GM12892 (cell line): Measurements from ENCODE around the gene LRRC61.

Experiments
- DNase-seq: peaks from one replicate; pipeline ENCODE4 v3.0.0; 2011; ENCODE audit not compliant: insufficient read length
- FAIRE-seq: peaks from 2 replicates; lab custom pipeline; 2011; peaks lifted over from hg19 to GRCh38; lab: Jason Lieb, UNC
- POLR2A ChIP-seq: IDR thresholded peaks from 2 replicates; pipeline ENCODE4 v1.6.1; 2011; ENCODE audit warnings: low read depth, low read length, control low read depth
- POLR2AphosphoS5 ChIP-seq: IDR thresholded peaks from 2 replicates; pipeline ENCODE4 v1.6.1; 2011; ENCODE audit warnings: low read depth, low read length, control low read depth
- TAF1 ChIP-seq: IDR thresholded peaks from 2 replicates; pipeline ENCODE4 v1.6.1; 2011; ENCODE audit warnings: low read depth, mild to moderate bottlenecking, control low read depth, low read length, borderline replicate concordance

LRRC61 gene

DNA sequence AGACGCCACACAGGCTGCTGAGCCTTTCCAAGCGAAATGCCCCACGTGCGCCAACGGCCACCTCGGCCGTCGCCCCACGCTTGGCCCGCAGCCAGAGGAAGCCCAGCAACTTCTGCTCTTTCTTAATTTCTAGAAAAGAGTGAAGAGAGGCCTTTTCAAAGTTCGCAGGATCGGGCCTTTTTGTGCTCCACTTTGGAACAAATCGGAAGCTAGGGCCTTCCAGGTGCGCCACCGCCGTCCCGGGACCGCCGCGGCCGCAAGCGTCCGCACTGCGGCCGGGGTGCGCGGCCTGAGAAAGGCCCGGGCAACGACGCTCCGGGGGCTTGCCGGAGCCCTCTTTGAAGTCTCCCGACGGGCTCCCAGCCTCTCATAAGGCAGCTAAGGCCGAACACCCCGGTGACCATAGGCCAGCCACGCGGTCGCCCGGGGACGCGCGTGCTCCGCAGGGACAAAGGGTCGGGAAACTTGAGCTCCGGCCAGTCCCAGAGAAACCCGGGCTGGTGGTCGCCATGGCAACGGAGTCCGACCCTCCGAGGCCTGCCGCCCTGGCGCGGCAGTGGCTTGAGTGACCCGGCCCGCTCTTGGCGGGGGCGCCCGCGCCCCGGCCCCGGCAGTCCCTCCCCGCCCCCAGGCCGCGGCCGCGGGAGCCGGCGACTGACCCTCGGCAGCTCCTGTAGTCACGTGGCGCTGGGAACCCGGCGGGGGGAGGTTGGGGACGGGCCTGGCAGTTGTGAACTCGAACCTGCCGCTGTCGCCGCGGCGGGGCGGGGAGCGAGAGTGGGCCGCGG is 45.1 kb downstream of the LRRC61 start, which contains the start of gene REPIN1:
Gene REPIN1, plus strand, starts transcription at position 727 of the 788 bp plus-strand sequence. CDS start 890 bp downstream, outside the sequence.
- peak; percentile 90 for FAIRE-seq
- 0 out of 2 replicates have a peak, but pooled peaks have one; percentile 27 for TF ChIP-seq TAF1
- peak; percentile 78 for TF ChIP-seq POLR2A
- peak; percentile 52; the same call in 1 of the 2 replicates for TF ChIP-seq POLR2AphosphoS5
- peak; percentile 82 for DNase-seq

DNA sequence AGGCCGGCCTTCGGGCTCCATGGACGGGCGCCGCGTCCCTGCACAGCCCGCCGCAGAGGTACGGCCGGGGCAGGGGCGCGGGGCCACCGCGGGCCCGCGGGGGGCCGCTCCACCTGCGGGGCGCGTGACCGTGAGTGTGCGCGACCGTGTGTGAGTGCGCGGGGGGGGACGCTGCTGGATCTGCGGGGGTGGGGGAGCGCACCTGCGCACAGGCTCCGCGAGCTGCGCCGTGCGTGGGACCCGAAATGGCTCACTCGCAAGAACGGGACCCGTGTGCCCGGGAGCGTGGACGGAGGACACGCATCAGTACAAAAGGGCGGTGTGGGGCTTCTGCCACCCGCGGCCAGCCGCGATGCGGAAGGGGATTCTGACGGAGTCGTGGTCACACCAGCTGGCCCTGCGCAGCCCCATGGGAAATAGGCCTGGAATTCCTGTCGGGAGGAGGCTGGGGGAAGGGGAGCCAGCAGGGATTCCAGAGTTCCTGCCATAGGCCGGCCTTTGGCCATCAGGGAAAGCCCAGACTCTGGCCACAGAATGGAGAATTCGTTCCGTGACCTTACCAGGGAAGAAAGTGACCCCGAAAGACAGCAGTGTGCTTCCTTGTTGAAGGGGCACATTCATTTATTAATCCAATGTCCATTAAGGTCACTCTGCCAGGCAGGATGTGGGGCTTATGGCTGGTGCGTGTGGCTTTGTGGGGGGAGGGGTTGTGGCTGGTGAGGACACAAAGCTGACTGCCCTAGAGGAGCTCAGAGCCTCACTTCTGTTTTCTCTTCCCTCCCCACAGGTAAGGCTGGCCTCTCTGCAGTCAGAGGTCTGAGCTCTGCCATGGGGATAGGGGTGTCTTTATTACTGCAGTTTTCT is 46.0 kb downstream of the LRRC61 start:
- DNase-seq (no peak), FAIRE-seq (peak; percentile 84)
- 0 out of 2 replicates have a peak, but pooled peaks have one; percentile 20 for TF ChIP-seq TAF1
- peak; percentile 58 for TF ChIP-seq POLR2AphosphoS5
- peak; percentile 35 for TF ChIP-seq POLR2A

DNA sequence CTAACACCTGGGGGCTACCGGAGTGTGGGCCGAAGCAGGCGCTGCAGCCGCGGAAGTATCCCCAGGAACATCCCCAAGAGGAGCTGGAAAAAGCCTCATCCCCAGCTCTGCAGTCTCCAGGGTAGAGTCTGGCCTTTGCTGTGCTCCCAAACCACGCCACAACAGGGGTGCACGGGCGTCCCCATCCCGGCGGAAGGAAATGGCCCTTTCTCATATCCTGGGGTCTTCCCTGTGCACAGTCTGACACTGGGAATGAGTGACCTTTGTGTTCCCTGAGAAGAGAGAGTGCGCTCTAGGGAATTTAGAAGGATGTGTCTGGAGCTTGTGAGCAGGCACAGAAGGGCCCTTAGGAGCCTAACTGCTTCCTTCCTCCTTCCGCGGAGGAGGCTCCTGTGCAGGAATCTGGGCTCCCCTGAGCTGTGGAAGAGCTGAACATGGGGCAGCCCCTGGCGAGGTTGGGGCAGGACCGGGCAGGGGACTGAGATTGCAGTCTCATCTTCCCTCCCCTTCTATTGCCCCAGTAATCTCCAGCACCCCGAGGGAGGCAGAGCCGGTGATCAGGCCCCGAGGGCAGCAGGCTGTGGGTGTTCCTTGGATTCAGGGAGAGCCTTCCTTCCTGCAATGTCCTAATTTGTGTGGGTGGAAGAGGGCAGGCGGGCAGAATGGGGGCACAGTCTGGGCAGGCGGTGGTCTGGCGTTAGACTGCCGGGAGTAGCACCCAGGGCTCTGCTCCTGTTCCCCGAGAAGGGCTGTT is 46.8 kb downstream of the LRRC61 start:
- DNase-seq: no peak
- TF ChIP-seq TAF1 (no peak), POLR2AphosphoS5 (no peak; the same call in 1 of the 2 replicates), POLR2A (no peak)
- no peak for FAIRE-seq

DNA sequence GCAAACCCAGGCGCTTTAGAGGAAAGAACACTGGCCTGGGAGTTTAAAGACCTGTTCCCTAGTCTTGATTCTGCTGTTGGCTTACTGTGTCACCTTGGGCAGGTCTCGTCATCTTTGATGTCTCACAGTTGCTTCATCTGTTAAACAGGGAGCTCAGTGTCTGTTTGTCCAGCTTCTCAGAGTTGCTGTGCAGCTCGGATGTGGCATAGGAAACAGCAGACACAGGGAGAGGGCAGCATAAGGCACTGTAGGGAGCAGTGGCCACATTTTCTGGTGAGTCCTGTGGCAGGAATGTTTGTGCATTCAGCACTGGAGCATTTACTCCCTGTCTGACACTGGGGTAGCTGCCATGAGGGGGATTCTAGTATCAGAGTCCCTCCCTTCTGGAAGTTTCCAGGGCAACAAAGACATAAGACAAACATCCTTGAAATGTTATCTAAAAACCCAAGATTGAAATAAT is 47.5 kb downstream of the LRRC61 start:
- FAIRE-seq (no peak), DNase-seq (no peak)
- TF ChIP-seq TAF1 (no peak), POLR2A (no peak), POLR2AphosphoS5 (no peak)

DNA sequence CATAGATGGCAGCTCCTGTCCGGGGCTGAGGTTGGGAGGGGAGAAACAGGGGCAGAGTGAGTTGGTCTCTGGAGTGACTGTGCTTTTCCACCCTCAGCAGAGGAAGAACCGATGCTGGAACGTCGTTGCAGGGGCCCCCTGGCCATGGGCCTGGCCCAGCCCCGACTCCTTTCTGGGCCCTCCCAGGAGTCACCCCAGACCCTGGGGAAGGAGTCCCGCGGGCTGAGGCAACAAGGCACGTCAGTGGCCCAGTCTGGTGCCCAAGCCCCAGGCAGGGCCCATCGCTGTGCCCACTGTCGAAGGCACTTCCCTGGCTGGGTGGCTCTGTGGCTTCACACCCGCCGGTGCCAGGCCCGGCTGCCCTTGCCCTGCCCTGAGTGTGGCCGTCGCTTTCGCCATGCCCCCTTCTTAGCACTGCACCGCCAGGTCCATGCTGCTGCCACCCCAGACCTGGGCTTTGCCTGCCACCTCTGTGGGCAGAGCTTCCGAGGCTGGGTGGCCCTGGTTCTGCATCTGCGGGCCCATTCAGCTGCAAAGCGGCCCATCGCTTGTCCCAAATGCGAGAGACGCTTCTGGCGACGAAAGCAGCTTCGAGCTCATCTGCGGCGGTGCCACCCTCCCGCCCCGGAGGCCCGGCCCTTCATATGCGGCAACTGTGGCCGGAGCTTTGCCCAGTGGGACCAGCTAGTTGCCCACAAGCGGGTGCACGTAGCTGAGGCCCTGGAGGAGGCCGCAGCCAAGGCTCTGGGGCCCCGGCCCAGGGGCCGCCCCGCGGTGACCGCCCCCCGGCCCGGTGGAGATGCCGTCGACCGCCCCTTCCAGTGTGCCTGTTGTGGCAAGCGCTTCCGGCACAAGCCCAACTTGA is 48.2 kb downstream of the LRRC61 start:
- TF ChIP-seq POLR2A (0 out of 2 replicates have a peak, but pooled peaks have one; percentile 29), POLR2AphosphoS5 (no peak), TAF1 (no peak)
- FAIRE-seq (no peak), DNase-seq (no peak)

DNA sequence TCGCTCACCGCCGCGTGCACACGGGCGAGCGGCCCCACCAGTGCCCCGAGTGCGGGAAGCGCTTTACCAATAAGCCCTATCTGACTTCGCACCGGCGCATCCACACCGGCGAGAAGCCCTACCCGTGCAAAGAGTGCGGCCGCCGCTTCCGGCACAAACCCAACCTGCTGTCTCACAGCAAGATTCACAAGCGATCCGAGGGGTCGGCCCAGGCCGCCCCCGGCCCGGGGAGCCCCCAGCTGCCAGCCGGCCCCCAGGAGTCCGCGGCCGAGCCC is 48.8 kb downstream of the LRRC61 start:
- TF ChIP-seq POLR2A: no peak
- TF ChIP-seq POLR2AphosphoS5: no peak
- TF ChIP-seq TAF1: no peak
- no peak for DNase-seq
- FAIRE-seq: no peak

DNA sequence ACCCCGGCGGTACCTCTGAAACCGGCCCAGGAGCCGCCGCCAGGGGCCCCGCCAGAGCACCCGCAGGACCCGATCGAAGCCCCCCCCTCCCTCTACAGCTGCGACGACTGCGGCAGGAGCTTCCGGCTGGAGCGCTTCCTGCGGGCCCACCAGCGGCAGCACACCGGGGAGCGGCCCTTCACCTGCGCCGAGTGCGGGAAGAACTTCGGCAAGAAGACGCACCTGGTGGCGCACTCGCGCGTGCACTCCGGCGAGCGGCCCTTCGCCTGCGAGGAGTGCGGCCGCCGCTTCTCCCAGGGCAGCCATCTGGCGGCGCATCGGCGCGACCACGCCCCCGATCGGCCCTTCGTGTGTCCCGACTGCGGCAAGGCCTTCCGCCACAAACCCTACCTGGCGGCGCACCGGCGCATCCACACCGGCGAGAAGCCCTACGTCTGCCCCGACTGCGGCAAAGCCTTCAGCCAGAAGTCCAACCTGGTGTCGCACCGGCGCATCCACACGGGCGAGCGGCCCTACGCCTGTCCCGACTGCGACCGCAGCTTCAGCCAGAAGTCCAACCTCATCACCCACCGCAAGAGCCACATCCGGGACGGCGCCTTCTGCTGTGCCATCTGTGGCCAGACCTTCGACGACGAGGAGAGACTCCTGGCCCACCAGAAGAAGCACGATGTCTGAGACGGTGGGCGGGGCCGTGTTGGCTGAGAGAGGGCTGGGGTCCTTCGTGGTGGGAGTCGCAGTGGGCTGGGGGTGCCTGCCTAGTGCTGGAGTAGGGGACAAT is 49.3 kb downstream of the LRRC61 start:
- DNase-seq (no peak), FAIRE-seq (no peak)

DNA sequence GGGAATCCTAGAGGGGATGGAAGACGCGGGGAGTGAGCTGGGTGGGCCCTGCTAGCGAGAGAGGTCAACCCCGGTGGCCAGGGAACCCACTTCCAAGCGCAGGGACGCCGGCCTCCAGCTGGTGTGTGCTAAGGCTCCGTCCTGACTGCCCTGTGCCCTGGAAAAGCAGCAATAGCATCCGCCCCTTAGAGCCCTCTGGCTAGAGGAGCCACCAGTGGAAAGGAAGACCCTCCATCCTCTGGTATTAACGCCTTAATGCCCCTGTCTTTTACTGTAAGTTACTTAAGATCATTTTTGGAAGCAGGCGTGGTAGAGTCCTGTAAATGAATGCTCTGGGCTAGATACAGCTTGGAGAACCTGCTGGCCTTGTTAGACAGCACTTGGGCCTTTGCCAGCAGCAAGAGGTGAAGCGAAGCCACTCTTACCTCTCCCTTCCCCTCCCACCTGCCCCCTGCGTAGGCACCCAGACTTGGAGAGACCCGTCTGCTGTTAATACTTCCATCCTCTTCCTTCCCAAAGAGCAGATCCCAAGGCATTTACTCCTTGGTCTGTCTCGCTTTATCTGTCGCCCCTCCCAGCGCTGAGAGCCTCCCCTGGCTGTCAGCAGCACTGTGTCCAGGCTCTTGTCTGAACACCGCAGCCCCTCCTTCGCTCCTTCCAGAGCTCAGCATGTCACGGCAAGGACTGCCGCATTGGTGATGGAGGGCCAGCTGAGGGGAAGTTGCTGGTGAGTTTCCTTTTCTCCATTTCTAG is 50.1 kb downstream of the LRRC61 start:
- TF ChIP-seq TAF1 (no peak), POLR2AphosphoS5 (peak; percentile 44)
- DNase-seq (no peak), FAIRE-seq (no peak)

More for the DNA sequence above, 49.3 kb downstream of the LRRC61 start:
- no peak for TF ChIP-seq TAF1
- no peak for TF ChIP-seq POLR2AphosphoS5

DNA sequence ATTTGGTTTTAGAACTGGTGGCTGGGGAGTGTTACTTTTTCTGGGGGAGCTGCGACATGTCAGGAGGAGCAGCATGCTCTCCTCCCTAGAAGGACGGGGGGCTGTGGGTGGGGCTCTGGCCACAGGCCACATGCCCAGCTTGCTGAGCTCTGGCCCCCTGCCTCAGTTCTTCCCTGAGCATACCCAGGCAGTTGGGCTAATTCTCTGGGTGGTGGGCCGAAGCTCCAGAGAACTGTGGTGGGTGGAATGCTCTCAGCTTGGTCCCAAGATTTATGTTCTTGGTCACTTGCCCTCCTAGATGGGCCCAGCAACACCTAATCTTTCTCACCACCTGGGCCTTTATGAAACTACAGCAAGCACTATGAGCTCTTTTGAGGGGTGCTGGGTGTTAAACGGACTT is 50.9 kb downstream of the LRRC61 start:
- DNase-seq: no peak
- TF ChIP-seq POLR2A (no peak), POLR2AphosphoS5 (no peak), TAF1 (no peak)
- no peak for FAIRE-seq

DNA sequence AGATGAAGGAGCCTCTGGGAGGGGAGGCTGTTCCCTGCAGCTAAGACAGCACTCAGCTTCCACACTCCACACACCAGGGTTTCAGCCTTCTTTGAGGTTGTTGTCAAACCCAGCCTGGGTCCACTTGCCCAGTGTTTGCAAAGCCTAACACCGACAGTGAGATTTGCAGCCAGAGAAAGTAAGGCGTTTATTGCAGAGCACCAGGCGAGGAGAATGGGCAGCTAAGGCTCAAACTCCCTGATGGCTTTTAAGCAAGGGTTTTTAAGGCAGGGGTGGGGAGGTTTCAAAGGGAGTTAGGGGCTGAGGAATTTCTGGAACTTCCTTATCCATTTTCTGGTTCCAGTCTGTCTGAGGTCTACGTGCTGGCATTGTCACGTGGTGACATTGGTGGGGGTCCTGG is 51.3 kb downstream of the LRRC61 start:
- no peak for FAIRE-seq
- no peak for DNase-seq
- TF ChIP-seq POLR2A (no peak), TAF1 (no peak), POLR2AphosphoS5 (no peak)
